Tibial nerve (tissue), 4 donors: ENCODE measurements around the gene LRRC51. TPM values are rescaled to one million over a fixed set of nuclear protein-coding genes. Genes with fewer than 3 reads are reported as not detected.

Experiments used
- DNase-seq, 2 donors: peaks; one replicate each; pipeline ENCODE4 v3.0.0-alpha.2; 2019; ENCODE audit warnings: low spot score in 2 of 2
- H3K27ac ChIP-seq, 4 donors: fragments of 200-600 bp; sonication (generic) in 3 of 4; one replicate each; pipeline ENCODE4 v1.5.1; 2017 to 2019; ENCODE audit warnings: mild to moderate bottlenecking in 1 of 4
- H3K27me3 ChIP-seq, 2 donors: fragments of 200-600 bp; sonication (generic) in 1 of 2; one replicate each; pipeline versions ENCODE4 v1.5.1 to v1.6.0; 2017 to 2019
- H3K36me3 ChIP-seq, 3 donors: fragments of 200-600 bp; sonication (generic); one replicate each; pipeline ENCODE4 v1.5.1; 2018 to 2019
- H3K4me1 ChIP-seq, 4 donors: fragments of 200-600 bp; sonication (generic) in 3 of 4; one replicate each; pipeline ENCODE4 v1.5.1; 2017 to 2019
- H3K4me3 ChIP-seq, 4 donors: fragments of 200-600 bp; sonication (generic) in 3 of 4; one replicate each; pipeline ENCODE4 v1.5.1; 2017 to 2019; ENCODE audit warnings: mild to moderate bottlenecking in 1 of 4, moderate library complexity in 1 of 4
- H3K9me3 ChIP-seq, 4 donors: fragments of 200-600 bp; sonication (generic) in 3 of 4; one replicate each; pipeline ENCODE4 v1.5.1; 2017 to 2019
- CTCF ChIP-seq, 5 experiments: fragments of 200-600 bp in 3 of 5; fragments of 450-650 bp in 2 of 5; sonication (generic) in 3 of 5; IDR thresholded peaks; one replicate each; pipeline ENCODE4 v1.5.1; 2016 to 2019; ENCODE audit warnings: antibody characterized with exemption in 5 of 5, mild to moderate bottlenecking in 3 of 5, moderate library complexity in 2 of 5
- EP300 ChIP-seq, 2 donors: sonication (generic); formaldehyde crosslinking; IDR thresholded peaks; one replicate each; pipeline ENCODE4 v1.6.1; 2017; ENCODE audit warnings: antibody characterized with exemption in 2 of 2, mild to moderate bottlenecking in 1 of 2
- POLR2A ChIP-seq, 2 donors: fragments of 450-650 bp; IDR thresholded peaks; one replicate each; pipeline ENCODE4 v1.6.1; 2017; ENCODE audit warnings: antibody characterized with exemption in 2 of 2, mild to moderate bottlenecking in 2 of 2, moderate library complexity in 2 of 2
- WGBS, 2 donors: methylation state at CpG; one replicate each; pipeline ENCODE4 v1.1.5; 2018; 5-methylcytosine and 5-hydroxymethylcytosine counted together
- total RNA-seq, 4 donors: library from RNA; depleted of rRNA; stranded (reverse); fragments of >200 nt; gene quantifications; one replicate each; pipeline ENCODE4 v1.1.0, GENCODE V29; 2016

Gene LRRC51
- total RNA-seq, 4 donors from 2014 or later, result 7.3 to 10.8 (median 9.2) TPM

- no peak for DNase-seq
- TF ChIP-seq EP300 (IDR thresholded peaks at IDR 0.05), result no peak
- no peak for TF ChIP-seq POLR2A (IDR thresholded peaks at IDR 0.05)
- TF ChIP-seq CTCF (IDR thresholded peaks at IDR 0.05), result no peak
- Histone ChIP-seq H3K36me3 (no peaks in the 10 kb centered on the region), H3K27me3 (peaks cover 0 to 6% of the 10 kb centered on the region in 2 donors), H3K27ac (no peak overlapping the region), H3K4me3 (no peak overlapping the region), H3K4me1 (no peaks in the 10 kb centered on the region), H3K9me3 (no peaks in the 10 kb centered on the region)
- WGBS, 2 donors, result 76 to 80% methylated on average over 6 of the region's 6 CpGs
Observed at GRCh38 chr11:72119198-72119597, 38.5 kb downstream of the LRRC51 start.

- Histone ChIP-seq H3K27ac (no peak overlapping the region), H3K4me1 (no peaks in the 10 kb centered on the region), H3K36me3 (no peaks in the 10 kb centered on the region), H3K4me3 (no peak overlapping the region), H3K9me3 (no peaks in the 10 kb centered on the region), H3K27me3 (peaks cover 0 to 6% of the 10 kb centered on the region in 2 donors)
- DNase-seq, result no peak
- 69 to 74% methylated on average over 2 of the region's 2 CpGs for WGBS, 2 donors
- TF ChIP-seq EP300 (IDR thresholded peaks at IDR 0.05), result no peak
- TF ChIP-seq POLR2A (IDR thresholded peaks at IDR 0.05), result no peak
- TF ChIP-seq CTCF (IDR thresholded peaks at IDR 0.05), result no peak
Observed at GRCh38 chr11:72120930-72121329, 40.3 kb downstream of the LRRC51 start.

GRCh38 chr11:72122607-72123006 lies 42.0 kb downstream of the LRRC51 start:
- 64 to 94% methylated on average over 1 of the region's 1 CpG for WGBS, 2 donors
- H3K27ac ChIP-seq, result no peak overlapping the region
- H3K4me3 ChIP-seq, result no peak overlapping the region
- no peaks in the 10 kb centered on the region for H3K9me3 ChIP-seq
- TF ChIP-seq CTCF (IDR thresholded peaks at IDR 0.05) (no peak), POLR2A (IDR thresholded peaks at IDR 0.05) (no peak), EP300 (IDR thresholded peaks at IDR 0.05) (no peak)
- no peak for DNase-seq
- no peaks in the 10 kb centered on the region for H3K36me3 ChIP-seq
- H3K4me1 ChIP-seq, result no peaks in the 10 kb centered on the region
- no peaks in the 10 kb centered on the region for H3K27me3 ChIP-seq

- no peak for TF ChIP-seq POLR2A (IDR thresholded peaks at IDR 0.05)
- no peak for TF ChIP-seq EP300 (IDR thresholded peaks at IDR 0.05)
- no peak for TF ChIP-seq CTCF (IDR thresholded peaks at IDR 0.05)
- Histone ChIP-seq H3K27me3 (no peaks in the 10 kb centered on the region), H3K9me3 (no peaks in the 10 kb centered on the region), H3K4me1 (no peaks in the 10 kb centered on the region), H3K36me3 (no peaks in the 10 kb centered on the region), H3K4me3 (no peak overlapping the region), H3K27ac (no peak overlapping the region)
- WGBS, 2 donors, result 64 to 72% methylated on average over 3 of the region's 3 CpGs
- DNase-seq, result no peak
Observed at GRCh38 chr11:72123117-72123653, 42.5 kb downstream of the LRRC51 start.

GRCh38 chr11:72124046-72124445 lies 43.4 kb downstream of the LRRC51 start:
- H3K27ac ChIP-seq, result no peak overlapping the region
- TF ChIP-seq POLR2A (IDR thresholded peaks at IDR 0.05) (no peak), EP300 (IDR thresholded peaks at IDR 0.05) (no peak), CTCF (IDR thresholded peaks at IDR 0.05) (no peak)
- H3K36me3 ChIP-seq, result no peaks in the 10 kb centered on the region
- no peaks in the 10 kb centered on the region for H3K4me1 ChIP-seq
- no peaks in the 10 kb centered on the region for H3K9me3 ChIP-seq
- DNase-seq, result no peak
- no peaks in the 10 kb centered on the region for H3K27me3 ChIP-seq
- 83 to 96% methylated on average over 6 of the region's 6 CpGs for WGBS, 2 donors
- H3K4me3 ChIP-seq, result no peak overlapping the region
